LHCN-M2 (cell line): ENCODE results near the gene RPL6. TPM values are rescaled to one million over a fixed set of nuclear protein-coding genes. Genes with fewer than 3 reads are reported as not detected.
"Not testable (repeated sequence)": the region's sequence is repeated elsewhere in the genome, so short reads cannot be mapped to it uniquely, and the experiment has no call there.

Source experiments
- DNase-seq: peaks from one replicate; pipeline ENCODE4 v3.0.0-alpha.2; 2012; ENCODE audit warnings: low read depth
- polyA plus RNA-seq: library from polyadenylated mRNA; unstranded; fragments of >200 nt; gene quantifications from one replicate; pipeline ENCODE4 v1.2.1, GENCODE V29; 2012; ENCODE audit warnings: missing spikeins
- total RNA-seq: library from RNA; depleted of rRNA; stranded (reverse); fragments of >200 nt; gene quantifications from 2 replicates; pipeline ENCODE4 v1.2.3, GENCODE V29; 2014; rRNA removed

The RPL6 gene
- total RNA-seq: 1,714 and 1,753 TPM in 2 replicates
- 1,508 TPM for polyA plus RNA-seq

- DNase-seq: peak; percentile 95
Observed at GRCh38 chr12:112409064-112409905, at the start of gene RPL6. Gene RPL6, minus strand, starts transcription at chr12:112409605. Its CDS starts 949 bp downstream, at chr12:112408656.

DNA sequence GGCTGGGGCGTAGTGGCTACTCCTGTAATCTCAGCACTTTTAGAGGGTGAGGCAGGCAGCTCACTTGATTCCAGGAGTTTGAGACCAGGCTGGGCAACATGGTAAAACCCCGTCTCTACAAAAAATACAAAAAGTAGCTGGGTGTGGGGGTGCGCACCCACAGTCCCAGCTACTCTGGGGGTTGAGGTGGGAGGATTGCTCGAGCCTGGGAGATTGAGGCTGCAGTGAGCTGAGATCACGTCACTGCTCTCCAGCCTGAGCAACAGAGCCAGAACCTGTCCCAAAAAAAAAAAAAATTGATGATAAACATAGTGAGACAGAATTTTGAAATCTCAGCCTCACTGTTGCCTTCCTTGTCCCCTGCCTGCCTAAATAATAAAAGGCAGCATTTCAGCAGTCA, 49.3 kb upstream of the RPL6 start:
- no peak for DNase-seq

DNA sequence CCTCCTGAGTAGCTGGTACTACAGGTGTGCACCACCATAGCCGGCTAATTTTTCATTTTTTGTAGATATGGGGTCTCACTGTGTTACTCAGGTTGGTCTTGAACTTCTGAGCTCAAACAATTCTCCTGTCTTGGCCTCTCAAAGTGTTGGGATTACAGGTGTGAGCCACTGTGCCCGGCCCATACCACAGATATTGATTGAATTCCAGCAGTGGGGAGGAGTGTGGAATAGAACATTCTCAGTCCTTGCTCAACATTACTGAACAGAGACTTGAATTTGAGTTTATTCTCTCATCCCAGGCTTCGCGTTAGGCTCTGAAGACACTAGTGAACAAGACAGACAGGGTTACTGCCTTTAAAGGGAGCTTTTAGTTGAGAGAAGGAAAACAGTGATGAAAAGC, 48.9 kb upstream of the RPL6 start:
- no peak for DNase-seq

DNA sequence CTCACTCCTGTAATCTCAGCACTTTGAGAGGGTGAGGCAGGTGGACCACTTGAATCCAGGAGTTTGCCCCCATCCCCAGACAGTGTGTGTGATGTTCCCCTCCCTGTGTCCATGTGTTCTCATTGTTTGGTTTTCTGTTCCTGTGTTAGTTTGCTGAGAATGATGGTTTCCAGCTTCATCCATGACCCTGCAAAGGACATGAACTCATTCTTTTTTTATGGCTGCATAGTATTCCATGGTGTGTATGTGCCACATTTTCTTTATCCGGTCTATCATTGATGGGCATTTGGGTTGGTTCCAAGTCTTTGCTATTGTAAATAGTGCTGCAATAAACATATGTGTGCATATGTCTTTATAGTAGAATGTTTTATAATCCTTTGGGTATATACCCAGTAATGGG, 47.7 kb upstream of the RPL6 start:
- DNase-seq: not testable (repeated sequence)

GRCh38 chr12:112456029-112456428, 46.6 kb upstream of the RPL6 start:
- DNase-seq: no peak

- no peak for DNase-seq
Observed at GRCh38 chr12:112450725-112451124, 41.3 kb upstream of the RPL6 start.

DNA sequence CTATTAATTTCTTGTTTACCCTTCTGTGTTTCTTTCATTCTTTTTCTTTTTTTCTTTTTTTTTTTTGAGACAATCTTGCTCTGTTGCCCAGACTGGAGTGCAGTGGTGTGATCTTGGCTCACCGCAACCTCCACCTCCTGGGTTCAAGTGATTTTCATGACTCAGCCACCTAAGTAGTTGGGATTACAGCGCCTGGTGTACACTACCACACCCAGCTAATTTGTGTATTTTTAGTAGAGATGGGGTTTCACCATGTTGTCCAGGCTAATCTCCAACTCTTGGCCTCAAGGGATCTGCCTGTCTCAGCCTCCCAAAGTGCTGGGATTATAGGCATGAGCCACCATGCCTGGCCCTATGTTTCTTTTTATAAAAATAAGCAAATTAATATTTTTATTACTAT, 38.8 kb upstream of the RPL6 start:
- DNase-seq: not testable (repeated sequence)

DNA sequence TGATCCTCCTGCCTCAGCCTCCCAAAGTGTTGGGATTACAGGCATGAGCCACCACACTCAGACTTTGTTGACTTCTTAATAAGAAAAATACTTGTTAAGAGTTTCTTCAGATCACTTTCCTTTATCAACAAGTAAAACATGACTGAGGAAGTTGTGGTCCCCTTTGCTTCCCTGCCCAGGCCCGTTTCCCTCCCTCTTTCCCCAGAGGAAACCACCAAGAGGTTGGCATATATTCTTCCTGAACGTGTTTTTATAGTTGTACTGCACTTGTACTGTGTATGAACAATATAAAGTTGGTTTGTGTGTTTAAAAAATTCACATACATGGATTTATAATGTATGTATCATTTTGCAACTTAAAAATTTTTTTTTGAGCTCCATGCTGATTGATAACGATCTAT, 37.7 kb upstream of the RPL6 start:
- no peak for DNase-seq

GRCh38 chr12:112446008-112446725, 36.8 kb upstream of the RPL6 start:
- DNase-seq: no peak

DNA sequence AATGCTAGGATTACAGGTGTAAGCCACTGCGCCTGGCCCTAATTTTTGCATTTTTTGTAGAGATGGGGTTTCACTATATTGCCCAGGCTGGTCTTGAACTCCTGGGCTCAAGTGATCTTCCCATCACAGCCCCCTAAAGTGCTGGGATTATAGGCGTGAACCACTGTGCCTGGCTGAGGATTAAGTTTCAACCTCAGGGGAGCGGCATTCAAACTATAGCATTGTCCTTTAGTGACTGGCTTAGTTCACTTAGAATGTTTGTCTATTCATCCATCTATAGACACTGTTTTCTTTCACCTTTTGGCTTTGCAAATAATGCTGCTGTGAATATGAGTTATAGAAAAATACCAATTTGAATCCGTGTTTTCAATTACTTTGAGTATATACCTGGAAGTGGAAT, 34.5 kb upstream of the RPL6 start:
- DNase-seq: no peak

GRCh38 chr12:112440653-112441052, 31.2 kb upstream of the RPL6 start:
- DNase-seq: peak; percentile 13

GRCh38 chr12:112439769-112440168, 30.4 kb upstream of the RPL6 start:
- no peak for DNase-seq

GRCh38 chr12:112438645-112439044, 29.2 kb upstream of the RPL6 start:
- not testable (repeated sequence) for DNase-seq

- DNase-seq: no peak
Observed at GRCh38 chr12:112433551-112433950, 24.1 kb upstream of the RPL6 start.

DNA sequence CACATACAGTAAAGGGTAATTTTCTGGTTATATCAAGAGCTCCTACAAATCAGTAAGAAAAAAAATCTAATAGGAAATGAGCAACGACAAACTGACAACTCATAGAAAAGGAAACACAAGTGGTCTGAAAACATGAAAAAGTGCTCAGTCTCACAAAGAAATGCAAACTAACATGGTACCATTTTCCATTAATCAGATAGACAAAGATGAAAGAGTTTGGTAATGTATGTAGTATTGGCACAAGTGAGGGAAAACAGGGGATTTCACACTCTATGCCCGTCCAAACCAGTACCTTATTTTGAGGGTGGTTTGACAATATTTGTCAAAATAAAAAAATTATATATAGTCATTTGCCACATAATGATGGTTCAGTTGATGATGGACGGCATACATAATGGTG, 22.6 kb upstream of the RPL6 start:
- DNase-seq: no peak

DNA sequence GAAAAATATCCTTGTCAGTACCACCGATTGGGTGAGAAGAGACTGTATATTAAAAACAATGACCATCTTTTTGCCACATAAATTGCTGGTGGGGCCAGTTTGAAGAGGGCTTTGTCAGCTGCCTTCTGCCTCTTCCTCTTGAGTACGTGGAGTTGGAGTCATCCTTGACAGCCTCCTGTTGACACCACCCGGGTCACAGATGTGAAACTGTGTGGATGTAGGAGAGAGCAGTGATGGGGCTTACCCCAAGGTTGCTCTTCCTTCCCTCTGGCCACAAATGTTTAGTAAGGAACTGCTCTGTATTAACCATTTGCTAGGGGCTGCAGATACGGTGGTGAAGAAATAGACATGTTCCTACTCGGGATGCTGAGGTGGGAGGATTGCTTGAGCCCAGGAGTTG, 21.5 kb upstream of the RPL6 start:
- no peak for DNase-seq

- no peak for DNase-seq
Observed at GRCh38 chr12:112427760-112428159, 18.4 kb upstream of the RPL6 start.

DNA sequence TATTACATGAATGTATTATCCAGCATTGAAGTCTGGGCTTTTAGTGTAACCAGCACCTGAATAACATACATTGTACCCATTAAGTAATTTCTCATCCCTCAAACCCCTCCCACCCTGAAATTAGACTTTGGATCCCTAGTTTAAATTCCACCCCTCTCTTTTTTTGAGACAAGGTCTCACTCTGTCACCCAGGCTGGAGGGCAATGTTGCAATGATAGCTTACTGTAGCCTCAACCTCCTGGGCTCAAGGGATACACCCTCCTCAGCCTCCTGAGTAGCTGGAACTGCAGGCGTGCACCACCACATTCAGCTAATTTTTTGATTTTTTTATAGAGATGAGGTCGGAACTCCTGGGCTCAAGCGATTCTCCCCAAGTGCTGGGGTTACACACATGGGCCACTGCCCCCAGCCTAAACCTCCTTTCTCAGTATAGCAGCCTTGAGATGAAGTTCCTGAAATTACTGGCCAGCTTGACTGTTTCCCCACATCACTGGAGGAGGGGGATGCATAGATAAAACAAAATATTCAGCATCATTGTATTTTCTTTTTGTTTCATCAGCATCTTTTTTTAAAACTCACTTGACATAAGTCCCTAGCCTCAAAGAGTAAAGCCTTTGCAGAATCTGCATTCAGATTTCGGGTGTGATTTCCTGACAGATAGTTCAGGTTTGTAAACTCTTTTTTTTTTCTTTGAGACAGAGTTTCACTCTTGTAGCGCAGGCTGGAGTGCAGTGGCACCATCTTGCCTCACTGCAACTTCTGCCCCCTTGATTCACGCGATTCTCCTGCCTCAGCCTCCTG, 16.4 kb upstream of the RPL6 start:
- DNase-seq: no peak

DNA sequence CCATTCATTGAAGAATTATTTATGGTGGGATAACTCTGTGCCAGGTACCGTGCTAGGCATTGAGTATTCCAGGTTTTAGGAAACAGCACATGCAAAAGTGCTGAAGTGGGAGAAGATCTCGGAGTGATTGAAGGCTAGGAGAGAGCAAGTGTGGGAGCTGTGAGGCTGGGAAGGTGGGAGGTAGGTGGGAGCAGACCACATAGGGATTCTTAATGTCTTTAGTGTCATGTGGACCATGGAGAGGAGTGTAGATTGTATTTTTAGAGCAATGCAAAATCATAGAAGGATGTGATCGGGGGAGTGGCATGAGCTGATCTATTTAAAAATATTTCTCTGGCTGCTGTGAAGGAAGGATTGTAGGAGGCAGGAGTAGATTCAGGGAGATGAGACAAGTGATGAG, 14.7 kb upstream of the RPL6 start:
- DNase-seq: no peak

- DNase-seq: peak; percentile 23
Observed at GRCh38 chr12:112422531-112422930, 13.1 kb upstream of the RPL6 start.

DNA sequence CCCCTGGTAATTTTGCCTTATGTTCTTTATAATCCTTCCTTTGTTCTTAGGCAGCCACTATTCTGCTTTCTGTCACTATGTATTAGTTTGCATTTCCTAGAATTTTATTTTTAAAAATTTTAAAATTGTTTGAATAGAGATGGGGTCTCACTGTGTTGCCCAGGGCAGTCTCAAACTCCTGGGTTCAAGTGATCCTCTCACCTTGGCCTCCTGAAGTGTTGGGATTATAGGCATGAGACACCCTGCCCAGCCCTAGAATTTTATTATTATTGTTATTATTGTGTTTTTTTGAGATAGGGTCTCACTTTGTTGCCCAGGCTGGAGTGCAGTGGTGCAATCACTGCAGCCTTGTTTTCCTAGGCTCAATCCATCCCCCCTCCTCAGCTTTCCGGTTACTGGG, 12.0 kb upstream of the RPL6 start:
- DNase-seq: no peak

DNA sequence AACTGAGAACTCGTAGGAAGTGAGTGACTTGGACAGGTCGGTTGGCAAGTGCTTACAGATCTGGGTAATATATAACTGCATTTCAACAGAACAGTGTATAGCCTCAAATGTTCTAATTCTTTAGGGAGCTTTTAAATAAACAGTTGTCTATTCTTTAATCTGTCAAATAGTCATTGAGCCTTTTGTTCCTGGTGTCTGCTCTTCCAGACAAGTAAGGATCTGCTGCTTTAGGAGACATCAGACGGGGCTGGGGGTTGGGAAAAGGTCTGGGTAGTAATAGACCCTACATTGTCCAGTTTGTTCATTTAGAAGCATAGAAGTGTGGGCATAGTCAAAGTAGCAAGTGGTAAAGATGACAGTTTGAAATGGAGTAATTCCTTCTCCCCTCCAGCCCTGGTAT, 11.3 kb upstream of the RPL6 start:
- DNase-seq: no peak
